Esophagus squamous epithelium (tissue), 5 donors: Measurements from ENCODE around the gene ESR1. TPM values are rescaled to one million over a fixed set of nuclear protein-coding genes. Genes with fewer than 3 reads are reported as not detected.

ENCODE experiments used
- DNase-seq: peaks from one replicate; lab custom pipeline; 2025; lab: John Stamatoyannopoulos, UW
- H3K27ac ChIP-seq, 4 donors: fragments of 200-600 bp; sonication (generic); one replicate each; pipeline ENCODE4 v1.5.1; 2016 to 2019; ENCODE audit warnings: mild to moderate bottlenecking in 1 of 4
- H3K27me3 ChIP-seq, 4 donors: fragments of 200-600 bp; sonication (generic); 1 replicate in 3 of 4; 2 replicates in 1 of 4; pipeline versions ENCODE4 v1.5.1 to v1.6.0; 2017 to 2021; ENCODE audit warnings: antibody characterized with exemption in 1 of 4
- H3K36me3 ChIP-seq, 3 donors: fragments of 200-600 bp; sonication (generic); one replicate each; pipeline ENCODE4 v1.5.1; 2016 to 2019
- H3K4me1 ChIP-seq, 3 donors: fragments of 200-600 bp; sonication (generic); one replicate each; pipeline ENCODE4 v1.5.1; 2017 to 2019
- H3K4me3 ChIP-seq, 4 donors: fragments of 200-600 bp; sonication (generic); 1 replicate in 3 of 4; 2 replicates in 1 of 4; pipeline ENCODE4 v1.5.1; 2016 to 2019; ENCODE audit warnings: mild to moderate bottlenecking in 2 of 4, moderate library complexity in 1 of 4
- H3K9me3 ChIP-seq, 3 donors: fragments of 200-600 bp; sonication (generic); one replicate each; pipeline ENCODE4 v1.5.1; 2016 to 2019
- CTCF ChIP-seq, 6 experiments: fragments of 450-650 bp in 4 of 6; fragments of 200-600 bp in 2 of 6; sonication (generic) in 2 of 6; IDR thresholded peaks; one replicate each; pipeline ENCODE4 v1.5.1; 2016 to 2019; ENCODE audit warnings: antibody characterized with exemption in 6 of 6, mild to moderate bottlenecking in 4 of 6, moderate library complexity in 4 of 6
- POLR2A ChIP-seq, 4 donors: fragments of 450-650 bp; IDR thresholded peaks; one replicate each; pipeline ENCODE4 v1.6.1; 2017; ENCODE audit warnings: antibody characterized with exemption in 4 of 4, mild to moderate bottlenecking in 4 of 4, moderate library complexity in 3 of 4
- WGBS, 2 donors: methylation state at CpG; one replicate each; pipeline ENCODE4 v1.1.5; 2018; 5-methylcytosine and 5-hydroxymethylcytosine counted together
- intact Hi-C: fragments of 100-400 bp; cut with DNase I; formaldehyde crosslinking; loops from one replicate; pipeline ENCODE4 v1.15.0; 2022
- total RNA-seq, 4 donors: library from RNA; depleted of rRNA; stranded (reverse); fragments of >200 nt; gene quantifications; one replicate each; pipeline ENCODE4 v1.1.0, GENCODE V29; 2016
- donor health status: DM: yes; HTN: yes; CAD: no.

Gene ESR1
- total RNA-seq, 4 donors from 2014 or later, result 0.40 to 1.1 (median 0.95) TPM; not detected in 1

GRCh38 chr6:152087701-152088100 is 280.2 kb downstream of the ESR1 start:
- H3K4me1 ChIP-seq, result peaks cover 0 to 14% (median 0%) of the 10 kb centered on the region in 3 donors
- WGBS, 2 donors, result 36 to 44% methylated on average over 1 of the region's 1 CpG
- H3K4me3 ChIP-seq, result no peak overlapping the region
- TF ChIP-seq CTCF (IDR thresholded peaks at IDR 0.05), result no peak
- H3K27ac ChIP-seq, result no peak overlapping the region
- H3K36me3 ChIP-seq, result no peaks in the 10 kb centered on the region
- H3K9me3 ChIP-seq, result no peaks in the 10 kb centered on the region
- intact Hi-C loops, result no loop called here
- no peaks in the 10 kb centered on the region for H3K27me3 ChIP-seq
- no peak for DNase-seq

- WGBS, 2 donors, result 74 to 78% methylated on average over 7 of the region's 7 CpGs
- H3K9me3 ChIP-seq, result no peaks in the 10 kb centered on the region
- H3K27me3 ChIP-seq, result no peaks in the 10 kb centered on the region
- DNase-seq, result no peak
- no peak overlapping the region for H3K27ac ChIP-seq
- TF ChIP-seq CTCF (IDR thresholded peaks at IDR 0.05), result no peak
- TF ChIP-seq POLR2A (IDR thresholded peaks at IDR 0.05), result no peak
- intact Hi-C loops, result no loop called here
- no peak overlapping the region for H3K4me3 ChIP-seq
- no peaks in the 10 kb centered on the region for H3K36me3 ChIP-seq
- H3K4me1 ChIP-seq, result peaks cover 0 to 22% (median 3%) of the 10 kb centered on the region in 3 donors
These were observed 282.5 kb downstream of the ESR1 start for GRCh38 chr6:152089992-152090391.

- H3K27me3 ChIP-seq, result no peaks in the 10 kb centered on the region
- 69 to 85% methylated on average over 1 to 2 of the region's 2 CpGs for WGBS, 2 donors
- TF ChIP-seq POLR2A (IDR thresholded peaks at IDR 0.05), result no peak
- H3K9me3 ChIP-seq, result no peaks in the 10 kb centered on the region
- H3K4me1 ChIP-seq, result peaks cover 0 to 22% (median 3%) of the 10 kb centered on the region in 3 donors
- H3K4me3 ChIP-seq, result no peak overlapping the region
- no peak for DNase-seq
- intact Hi-C loops, result no loop called here
- H3K27ac ChIP-seq, result no peak overlapping the region
- no peaks in the 10 kb centered on the region for H3K36me3 ChIP-seq
These were observed 283.7 kb downstream of the ESR1 start for GRCh38 chr6:152091201-152091600.

- Histone ChIP-seq H3K27ac (no peak overlapping the region), H3K4me1 (peaks cover 0 to 22% (median 3%) of the 10 kb centered on the region in 3 donors), H3K36me3 (no peaks in the 10 kb centered on the region), H3K27me3 (no peaks in the 10 kb centered on the region), H3K9me3 (no peaks in the 10 kb centered on the region), H3K4me3 (no peak overlapping the region)
- intact Hi-C loops, result no loop called here
- WGBS, 2 donors, result 28 to 46% methylated on average over 4 of the region's 4 CpGs
- DNase-seq, result no peak
- TF ChIP-seq POLR2A (IDR thresholded peaks at IDR 0.05), result no peak
- no peak for TF ChIP-seq CTCF (IDR thresholded peaks at IDR 0.05)
These were observed 284.4 kb downstream of the ESR1 start for GRCh38 chr6:152091851-152092341.

- TF ChIP-seq CTCF (IDR thresholded peaks at IDR 0.05), result no peak
- TF ChIP-seq POLR2A (IDR thresholded peaks at IDR 0.05), result no peak
- 77 to 79% methylated on average over 6 of the region's 6 CpGs for WGBS, 2 donors
- Histone ChIP-seq H3K9me3 (no peaks in the 10 kb centered on the region), H3K4me3 (no peak overlapping the region), H3K27ac (no peak overlapping the region), H3K27me3 (no peaks in the 10 kb centered on the region), H3K36me3 (no peaks in the 10 kb centered on the region), H3K4me1 (peaks cover 0 to 25% (median 6%) of the 10 kb centered on the region in 3 donors)
- intact Hi-C loops, result no loop called here
- DNase-seq, result no peak
These were observed 286.2 kb downstream of the ESR1 start for GRCh38 chr6:152093711-152094110.

GRCh38 chr6:152094276-152094675 is 286.8 kb downstream of the ESR1 start:
- Histone ChIP-seq H3K4me1 (peaks cover 0 to 25% (median 6%) of the 10 kb centered on the region in 3 donors), H3K27me3 (no peaks in the 10 kb centered on the region), H3K4me3 (no peak overlapping the region), H3K27ac (no peak overlapping the region), H3K36me3 (no peaks in the 10 kb centered on the region), H3K9me3 (no peaks in the 10 kb centered on the region)
- intact Hi-C loops, result no loop called here
- no peak for DNase-seq
- 90 to 95% methylated on average over 2 to 4 of the region's 4 CpGs for WGBS, 2 donors
- TF ChIP-seq POLR2A (IDR thresholded peaks at IDR 0.05) (no peak), CTCF (IDR thresholded peaks at IDR 0.05) (no peak)
